NK-92 treated with Interleukin-12 subunit alpha and Interleukin-12 subunit beta, amount 100 ng/mL, for 24 hours (cell line): ENCODE results near the gene PAK2.
A peak's percentile ranks its signal among the peaks of the same experiment; 100 is the strongest.
"Not testable (repeated sequence)": the region's sequence is repeated elsewhere in the genome, so short reads cannot be mapped to it uniquely, and the experiment has no call there.

Experiments
- DNase-seq: peaks from one replicate; lab custom pipeline; 2025; lab: John Stamatoyannopoulos, UW

Gene PAK2

DNA sequence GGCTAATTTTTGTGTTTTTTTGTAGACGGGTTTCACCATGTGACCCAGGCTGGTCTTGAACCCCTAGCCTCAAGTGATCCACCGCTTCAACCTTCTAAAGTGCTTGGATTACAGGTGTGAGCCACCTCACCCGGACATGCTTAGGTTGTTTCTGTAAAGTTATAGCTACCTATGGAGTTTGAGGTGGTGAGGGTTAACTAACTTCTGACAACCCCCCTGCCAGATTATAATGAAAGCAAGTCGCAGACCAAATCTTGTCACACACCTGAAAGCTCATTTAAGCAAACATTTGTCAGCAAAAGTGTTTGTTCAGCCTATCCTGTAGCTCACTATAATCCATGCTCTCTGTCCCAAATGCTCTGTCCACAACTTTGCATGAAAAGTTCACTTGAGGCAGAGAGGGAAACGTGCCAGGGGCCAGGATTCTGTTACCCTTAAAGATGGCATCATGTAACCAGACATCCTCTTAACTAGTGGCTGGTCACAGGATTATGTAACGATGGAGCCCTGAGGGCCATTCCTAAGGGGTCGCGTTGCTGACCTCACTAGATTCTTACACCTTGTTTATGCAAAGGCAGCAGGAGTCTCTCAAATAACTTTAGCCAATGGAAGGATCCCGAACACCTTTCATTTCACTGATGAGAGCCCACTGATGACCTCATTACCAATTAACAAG is 103.9 kb downstream of the PAK2 start:
- no peak for DNase-seq

DNA sequence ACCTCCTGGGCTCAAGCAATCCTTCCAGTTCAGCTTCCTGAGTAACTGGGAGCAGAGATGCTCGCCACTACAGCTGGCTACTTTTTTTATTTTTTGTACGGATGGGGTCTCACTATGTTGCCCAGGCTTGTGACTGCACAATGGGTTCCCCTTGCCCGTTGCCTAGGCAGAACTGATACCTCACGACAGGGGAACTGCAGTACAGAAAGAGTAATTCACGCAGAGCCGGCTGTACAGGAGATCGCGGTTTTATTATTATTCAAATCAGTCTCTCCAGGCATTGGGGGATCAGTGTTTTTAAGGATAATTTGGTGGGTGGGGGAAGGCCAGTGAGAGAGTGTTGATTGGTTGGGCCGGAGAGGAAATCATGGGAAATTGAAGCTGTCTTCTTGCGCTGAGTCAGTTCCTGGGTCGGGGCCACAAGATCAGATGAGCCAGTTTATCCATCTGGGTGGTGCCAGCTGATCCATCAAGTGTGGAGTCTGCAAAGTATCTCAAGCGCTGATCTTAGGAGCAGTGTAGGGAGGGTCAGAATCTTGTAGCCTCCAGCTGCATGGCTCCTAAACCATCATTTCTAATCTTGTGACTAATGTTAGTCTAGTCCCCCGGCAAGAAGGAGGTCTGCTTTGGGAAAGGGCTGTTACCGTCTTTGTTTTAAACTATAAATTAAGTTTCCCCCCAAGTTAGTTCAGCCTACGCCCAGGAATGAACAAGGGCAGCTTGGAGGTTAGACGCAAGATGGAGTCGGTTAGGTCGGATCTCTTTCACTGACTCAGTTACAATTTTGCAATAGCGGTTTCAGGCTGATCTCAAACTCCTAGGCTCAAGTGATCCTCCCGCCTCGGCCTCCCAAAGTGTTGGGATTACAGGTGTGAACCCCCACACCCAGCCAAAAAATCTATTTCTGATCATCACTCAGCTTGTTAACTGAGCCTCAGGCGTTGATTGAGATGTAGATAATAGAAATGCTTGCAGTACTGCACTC is 104.9 kb downstream of the PAK2 start:
- DNase-seq, result not testable (repeated sequence)

DNA sequence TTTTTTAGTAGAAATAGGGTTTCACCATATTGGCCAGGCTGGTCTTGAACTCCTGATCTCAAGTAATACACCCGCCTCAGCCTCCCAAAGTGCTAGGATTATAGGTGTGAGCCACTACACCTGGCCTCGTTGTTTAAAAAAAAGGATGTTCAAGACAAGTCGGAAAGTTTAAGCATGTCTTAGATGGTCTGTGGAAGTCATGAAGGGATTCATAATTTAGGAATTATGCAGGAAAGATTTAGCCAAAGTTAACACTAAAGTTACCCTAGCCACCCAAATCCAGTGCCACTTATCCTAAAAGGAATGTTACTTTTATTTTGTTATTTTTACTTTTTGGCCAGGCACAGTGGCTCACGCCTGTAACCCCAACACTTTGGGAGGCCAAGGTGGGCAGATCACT is 108.7 kb downstream of the PAK2 start:
- DNase-seq, result not testable (repeated sequence)

DNA sequence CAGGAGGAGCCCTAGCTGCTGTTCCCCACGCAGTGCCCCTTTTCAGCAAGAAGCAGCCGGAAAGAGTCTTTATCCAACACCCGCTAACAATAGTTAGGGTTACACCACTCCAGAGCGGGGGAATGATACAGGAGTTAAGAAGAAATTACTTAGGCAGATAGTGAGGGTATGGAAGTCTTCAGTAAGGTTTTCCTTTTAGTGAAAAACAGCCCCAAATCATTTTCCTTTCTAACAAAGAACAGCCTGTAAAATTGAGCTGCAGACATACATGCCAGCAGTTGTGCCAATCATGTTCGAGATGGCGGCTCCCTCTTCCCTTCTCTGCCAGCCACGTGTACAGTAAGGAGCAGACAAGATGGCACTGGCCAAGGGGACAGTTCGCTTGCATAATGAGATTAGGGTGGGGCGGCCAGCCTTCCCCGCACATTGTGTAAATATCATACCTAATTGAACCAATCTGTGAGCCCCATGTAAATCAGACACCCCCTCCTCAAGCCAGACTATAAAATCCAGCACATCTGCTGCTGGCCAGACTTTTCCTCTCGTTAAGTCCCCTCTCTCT is 109.6 kb downstream of the PAK2 start:
- DNase-seq, result no peak

DNA sequence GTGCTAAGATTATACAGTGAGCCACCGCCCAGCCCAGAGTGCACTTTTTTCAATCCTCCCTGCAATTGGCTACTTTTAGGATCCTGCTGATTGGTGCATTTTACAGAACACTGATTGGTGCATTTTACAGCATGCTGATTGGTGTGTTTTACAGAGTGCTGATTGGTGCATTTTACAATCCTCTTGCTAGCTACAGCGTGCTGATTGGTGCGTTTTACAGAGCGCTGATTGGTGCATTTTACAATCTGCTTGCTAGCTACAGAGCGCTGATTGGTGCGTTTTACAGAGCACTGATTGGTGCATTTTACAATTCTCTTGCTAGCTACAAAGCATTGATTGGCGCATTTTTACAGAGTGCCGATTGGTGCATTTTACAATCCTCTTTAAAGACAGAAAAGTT is 123.3 kb downstream of the PAK2 start:
- DNase-seq, result not testable (repeated sequence)

DNA sequence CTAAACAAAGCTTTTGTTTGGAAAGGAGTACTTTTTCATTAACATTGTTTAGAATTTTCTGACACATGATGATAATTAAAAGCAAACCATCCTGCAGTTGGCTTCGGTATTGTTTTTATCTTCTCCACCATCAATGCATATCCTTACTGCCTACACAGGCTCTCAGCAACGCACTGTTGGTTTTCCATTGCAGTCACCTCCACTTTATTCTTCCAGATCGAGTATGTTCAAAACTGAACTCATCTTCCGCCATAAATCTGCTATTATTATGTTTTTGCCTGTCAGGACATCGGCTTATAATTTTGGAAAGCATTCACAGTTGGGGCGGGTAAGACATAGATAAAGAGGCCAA is 127.5 kb downstream of the PAK2 start:
- DNase-seq, result no peak

DNA sequence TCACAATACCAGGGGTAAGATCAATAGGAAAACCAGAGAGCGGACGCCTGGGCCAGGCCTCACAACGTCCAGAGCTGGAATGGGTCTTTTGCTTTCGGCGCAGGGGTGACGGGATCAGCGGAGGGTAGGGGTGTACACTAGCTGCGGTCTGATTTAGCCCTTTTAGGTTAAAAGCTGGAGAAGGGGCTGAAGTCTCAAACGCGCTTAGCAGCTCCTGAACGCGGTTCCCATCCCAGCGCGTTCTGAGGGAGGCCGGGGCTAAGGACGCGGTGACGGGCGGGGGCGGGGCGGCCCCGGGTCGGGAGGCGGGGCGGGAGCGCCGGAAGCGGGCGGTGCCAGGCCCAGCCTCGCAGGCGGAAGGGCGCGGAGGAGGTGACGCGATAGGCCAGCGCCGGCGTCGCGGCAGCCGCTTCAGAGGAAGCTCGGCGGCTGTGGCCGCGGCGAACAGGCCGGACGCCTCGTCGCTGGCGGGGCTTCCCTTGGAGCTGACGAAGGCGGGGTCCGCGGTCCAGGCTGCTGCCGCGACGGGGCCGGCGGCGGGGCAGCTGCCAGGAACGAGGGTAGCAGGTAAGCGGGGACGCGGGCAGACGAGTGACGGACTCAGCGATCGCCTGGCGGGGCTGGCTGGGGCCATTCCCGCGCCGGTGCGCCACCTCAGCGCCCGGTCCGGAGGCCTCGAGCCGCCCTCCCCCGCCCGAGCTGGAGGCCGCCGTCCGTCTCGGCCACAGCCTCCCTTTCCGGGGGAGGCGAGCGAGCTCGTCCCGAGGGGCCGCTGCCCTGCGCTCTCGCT is 128.0 kb downstream of the PAK2 start, which contains the start of gene SENP5:
Gene SENP5 (plus strand): TSS at position 414 of the 790 bp plus-strand sequence. CDS start 17,262 bp downstream, outside the sequence.
- DNase-seq, result peak; percentile 81

DNA sequence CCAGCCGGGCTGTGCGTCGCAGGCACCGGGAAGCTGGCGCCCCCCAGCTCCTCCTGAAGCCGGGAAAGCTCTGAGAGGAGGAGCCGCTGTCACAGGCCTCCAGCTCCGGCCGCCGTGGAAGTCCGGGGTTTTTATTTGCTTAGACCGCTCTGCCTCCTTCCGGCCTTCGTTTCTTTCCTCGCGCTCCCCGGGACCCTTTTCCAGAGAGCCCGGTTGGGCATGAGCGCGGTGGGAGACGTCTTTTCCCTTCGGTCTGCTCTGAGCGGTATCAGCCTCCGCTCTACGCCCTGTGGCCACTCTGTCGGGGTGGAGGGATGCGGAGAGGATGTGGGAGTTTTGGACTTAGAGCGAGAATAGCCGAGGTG is 128.6 kb downstream of the PAK2 start:
- DNase-seq, result no peak

DNA sequence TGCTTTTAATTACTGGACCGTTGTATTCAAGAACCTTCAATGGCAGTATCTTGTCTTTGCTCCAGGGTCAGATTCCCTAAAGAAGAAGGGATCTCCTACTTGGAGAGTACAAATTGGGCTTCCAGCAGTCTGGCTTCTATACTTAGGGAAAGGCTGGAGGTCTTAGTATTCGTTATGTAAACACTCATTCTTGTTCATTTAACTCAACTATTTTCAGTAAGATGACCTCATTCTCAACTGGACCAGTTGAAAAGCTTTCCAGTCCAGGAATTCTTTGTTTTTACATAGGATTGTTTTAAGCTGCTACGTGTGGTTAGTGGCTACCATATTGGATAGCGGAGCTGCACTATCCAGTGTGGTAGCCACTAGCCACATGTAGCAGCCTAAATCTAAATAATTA is 132.7 kb downstream of the PAK2 start:
- DNase-seq, result no peak

DNA sequence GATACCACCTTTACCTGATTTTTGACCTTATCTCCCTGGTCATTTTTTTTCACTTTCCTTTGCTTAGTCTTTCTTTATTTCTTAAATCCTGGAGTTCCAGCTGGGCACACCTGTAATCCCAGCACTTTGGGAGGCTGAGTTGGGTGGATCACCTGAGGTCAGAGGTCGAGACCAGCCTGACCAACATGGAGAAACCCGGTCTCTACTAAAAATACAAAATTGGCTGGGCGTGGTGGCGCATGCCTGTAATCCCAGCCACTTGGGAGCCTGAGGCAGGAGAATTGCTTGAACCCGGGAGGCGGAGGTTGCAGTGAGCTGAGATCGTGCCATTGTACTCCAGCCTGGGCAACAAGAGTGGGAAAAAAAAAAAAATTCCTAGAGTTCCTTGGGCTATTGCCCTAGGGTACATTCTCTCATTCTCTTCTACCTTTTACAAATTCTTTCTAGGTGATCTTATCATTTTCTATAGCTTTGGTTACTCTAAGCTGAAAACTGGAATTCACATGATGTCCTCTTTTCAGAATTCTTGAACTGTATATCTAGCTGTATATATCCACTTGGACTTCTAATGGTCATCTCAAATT is 134.9 kb downstream of the PAK2 start:
- DNase-seq, result not testable (repeated sequence)

DNA sequence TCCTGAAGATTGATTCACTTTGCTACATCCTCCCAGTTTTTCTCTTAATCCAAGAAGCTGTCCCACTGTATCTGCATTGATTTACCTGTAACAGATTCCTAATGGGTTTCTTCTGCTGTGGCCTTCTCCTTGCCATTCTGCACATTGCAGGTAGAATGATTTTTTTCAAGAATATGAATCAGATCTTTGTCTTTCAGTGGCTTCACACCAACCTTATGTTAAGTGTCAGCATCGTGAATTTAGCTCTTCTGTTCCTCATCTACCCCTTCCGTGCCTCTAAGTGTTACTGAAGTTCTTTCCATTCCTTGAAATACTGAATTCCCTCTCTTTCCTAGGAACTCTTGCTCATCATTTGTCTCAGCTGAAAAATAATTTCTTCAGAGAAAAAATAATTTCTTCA is 135.6 kb downstream of the PAK2 start:
- no peak for DNase-seq
